Measurements from ENCODE around the gene CD44. TPM values are rescaled to one million over a fixed set of nuclear protein-coding genes. Genes with fewer than 3 reads are reported as not detected.

The CD44 gene
- total RNA-seq, 1 donor from 2014 or later: 97.3 TPM

- DNase-seq (ENCODE audit: extremely low read depth, low read depth, low spot score): no peak
Measured at GRCh38 chr11:35111161-35112055, 27.6 kb upstream of the CD44 start.

- no peak for DNase-seq (ENCODE audit: extremely low read depth, low read depth, low spot score)
Measured at GRCh38 chr11:35112056-35112845, 26.7 kb upstream of the CD44 start.

GRCh38 chr11:35112846-35113105 is 26.2 kb upstream of the CD44 start:
- DNase-seq (ENCODE audit: extremely low read depth, low read depth, low spot score): no peak

GRCh38 chr11:35114906-35115687 is 23.9 kb upstream of the CD44 start:
- DNase-seq (ENCODE audit: extremely low read depth, low read depth, low spot score): no peak

GRCh38 chr11:35115688-35116030 is 23.3 kb upstream of the CD44 start:
- no peak for DNase-seq (ENCODE audit: extremely low read depth, low read depth, low spot score)

- no peak for DNase-seq (ENCODE audit: extremely low read depth, low read depth, low spot score)
Measured at GRCh38 chr11:35116245-35116644, 22.7 kb upstream of the CD44 start.

- no peak for DNase-seq (ENCODE audit: extremely low read depth, low read depth, low spot score)
Measured at GRCh38 chr11:35116762-35117640, 22.0 kb upstream of the CD44 start.

GRCh38 chr11:35118906-35119305 is 20.1 kb upstream of the CD44 start:
- no peak for DNase-seq (ENCODE audit: extremely low read depth, low read depth, low spot score)

GRCh38 chr11:35121326-35121865 is 17.6 kb upstream of the CD44 start:
- no peak for DNase-seq (ENCODE audit: extremely low read depth, low read depth, low spot score)

- no peak for DNase-seq (ENCODE audit: extremely low read depth, low read depth, low spot score)
Measured at GRCh38 chr11:35122308-35122707, 16.7 kb upstream of the CD44 start.

- no peak for DNase-seq (ENCODE audit: extremely low read depth, low read depth, low spot score)
Measured at GRCh38 chr11:35126000-35126878, 12.7 kb upstream of the CD44 start.

GRCh38 chr11:35126879-35127581 is 11.9 kb upstream of the CD44 start:
- DNase-seq (ENCODE audit: extremely low read depth, low read depth, low spot score): no peak

GRCh38 chr11:35127619-35128018 is 11.4 kb upstream of the CD44 start:
- no peak for DNase-seq (ENCODE audit: extremely low read depth, low read depth, low spot score)

- no peak for DNase-seq (ENCODE audit: extremely low read depth, low read depth, low spot score)
Measured at GRCh38 chr11:35131094-35131493, 7.9 kb upstream of the CD44 start.

GRCh38 chr11:35131886-35132285 is 7.1 kb upstream of the CD44 start:
- DNase-seq (ENCODE audit: extremely low read depth, low read depth, low spot score): no peak

GRCh38 chr11:35133656-35134055 is 5.3 kb upstream of the CD44 start:
- DNase-seq (ENCODE audit: extremely low read depth, low read depth, low spot score): no peak

GRCh38 chr11:35134403-35135148 is 4.4 kb upstream of the CD44 start:
- DNase-seq (ENCODE audit: extremely low read depth, low read depth, low spot score): no peak

GRCh38 chr11:35135222-35135621 is 3.7 kb upstream of the CD44 start:
- DNase-seq (ENCODE audit: extremely low read depth, low read depth, low spot score): no peak
